Endothelial cell of umbilical vein (primary cell): ENCODE measurements around the gene A4GNT. TPM values are rescaled to one million over a fixed set of nuclear protein-coding genes. Genes with fewer than 3 reads are reported as not detected.

Experiments used
- BruUV-seq: library from RNA; stranded (reverse); fragments of 400-500 nt; replicated peaks from 2 replicates; lab custom pipeline; 2021; lab: Mats Ljungman, UMichigan
- CTCF ChIA-PET: fragments of 300-600, 350-600 bp; sonication (Branson Sonifier 250); formaldehyde crosslinking; loops from one replicate; lab custom pipeline; 2021; ENCODE audit warnings: antibody characterized with exemption, inconsistent platforms; lab: Charles Lee
- POLR2A ChIA-PET: fragments of 300-600, 350-600 bp; sonication (Branson Sonifier 250); formaldehyde crosslinking; loops from one replicate; lab custom pipeline; 2021; ENCODE audit warnings: antibody characterized with exemption, inconsistent platforms; lab: Charles Lee
- DNase-seq: peaks from one replicate; pipeline ENCODE4 v3.0.0-alpha.2; 2011; ENCODE audit warnings: low read depth, low spot score
- FAIRE-seq: peaks from 2 replicates; lab custom pipeline; 2011; peaks lifted over from hg19 to GRCh38; lab: Jason Lieb, UNC
- H2AFZ ChIP-seq: 2 replicates; pipeline ENCODE4 v1.6.0; 2012; ENCODE audit warnings: low read depth, low read length, control low read depth, inconsistent platforms
- H3K27ac ChIP-seq: 2 replicates; pipeline ENCODE4 v1.5.1; 2011; ENCODE audit warnings: low read depth, mild to moderate bottlenecking, control low read depth, low read length, moderate library complexity; ENCODE audit not compliant: insufficient read depth
- H3K27me3 ChIP-seq, 2 experiments: 2 replicates each; pipeline versions ENCODE4 v1.6.0 to v1.6.1; 2011; ENCODE audit warnings: low read length in 2 of 2, mixed read lengths in 1 of 2; ENCODE audit not compliant: control insufficient read depth in 2 of 2, insufficient read depth in 2 of 2
- H3K36me3 ChIP-seq, 2 experiments: 2 replicates in 1 of 2; 3 replicates in 1 of 2; pipeline ENCODE4 v1.5.1; 2011; ENCODE audit warnings: low read length in 2 of 2, mild to moderate bottlenecking in 1 of 2, moderate library complexity in 1 of 2; ENCODE audit not compliant: control insufficient read depth in 2 of 2, insufficient read depth in 2 of 2; ENCODE audit errors: extremely low read depth in 1 of 2
- H3K4me1 ChIP-seq: 3 replicates; pipeline ENCODE4 v1.5.1; 2011; ENCODE audit warnings: mild to moderate bottlenecking, low read length; ENCODE audit not compliant: control insufficient read depth, insufficient read depth; ENCODE audit errors: extremely low read depth
- H3K4me2 ChIP-seq: 2 replicates; pipeline ENCODE4 v1.6.1; 2011; ENCODE audit warnings: low read length, control low read depth, mixed read lengths; ENCODE audit not compliant: insufficient read depth
- H3K4me3 ChIP-seq, 3 experiments: fragments of 200-600 bp in 1 of 3; sonication (generic), shearing (Covaris generic) in 1 of 3; replicated peaks in 1 of 3; 2 replicates each; pipeline ENCODE4 v1.5.1; 2011 to 2016; ENCODE audit warnings: control low read depth in 3 of 3, low read length in 3 of 3, mild to moderate bottlenecking in 2 of 3, inconsistent platforms in 1 of 3, low read depth in 1 of 3, moderate library complexity in 1 of 3; ENCODE audit not compliant: insufficient read depth in 1 of 3
- H3K79me2 ChIP-seq: 2 replicates; pipeline ENCODE4 v1.6.0; 2012; ENCODE audit warnings: low read length, inconsistent platforms; ENCODE audit not compliant: control insufficient read depth, insufficient read depth
- H3K9ac ChIP-seq: replicated peaks from 2 replicates; pipeline ENCODE3; 2011; ENCODE audit warnings: low read length, control low read depth; ENCODE audit not compliant: insufficient read depth; ENCODE audit errors: extremely low read depth
- H3K9me1 ChIP-seq: replicated peaks from 3 replicates; pipeline ENCODE4 v1.6.0; 2011; ENCODE audit warnings: mild to moderate bottlenecking, low read length; ENCODE audit not compliant: control insufficient read depth, insufficient read depth; ENCODE audit errors: extremely low read depth
- H3K9me3 ChIP-seq: replicated peaks from 2 replicates; pipeline ENCODE4 v1.5.1; 2012; ENCODE audit warnings: low read length, inconsistent platforms; ENCODE audit not compliant: control insufficient read depth, insufficient read depth
- H4K20me1 ChIP-seq: replicated peaks from 2 replicates; pipeline ENCODE3; 2011; ENCODE audit warnings: mild to moderate bottlenecking, low read length; ENCODE audit not compliant: control insufficient read depth, insufficient read depth; ENCODE audit errors: extremely low read depth
- EZH2 ChIP-seq: IDR thresholded peaks from 2 replicates; pipeline ENCODE4 v1.6.1; 2012; ENCODE audit warnings: borderline replicate concordance, low read depth, mild to moderate bottlenecking, moderate library complexity, low read length, inconsistent platforms; ENCODE audit not compliant: severe bottlenecking
- FOS ChIP-seq: IDR thresholded peaks from 2 replicates; pipeline ENCODE4 v1.6.1; 2011; ENCODE audit warnings: mild to moderate bottlenecking, low read length, moderate library complexity, borderline replicate concordance; ENCODE audit not compliant: insufficient read depth
- GATA2 ChIP-seq: IDR thresholded peaks from 2 replicates; pipeline ENCODE4 v1.7.0; 2011; ENCODE audit warnings: low read depth, mild to moderate bottlenecking, moderate library complexity, mixed read lengths, low read length; ENCODE audit not compliant: insufficient read length, insufficient read depth
- JUN ChIP-seq: IDR thresholded peaks from 2 replicates; pipeline ENCODE4 v1.6.1; 2011; ENCODE audit warnings: borderline replicate concordance, low read depth; ENCODE audit not compliant: insufficient read length, insufficient read depth
- MAX ChIP-seq: IDR thresholded peaks from 2 replicates; pipeline ENCODE4 v1.6.1; 2011; ENCODE audit not compliant: insufficient read depth, insufficient read length
- MYC ChIP-seq: IDR thresholded peaks from one replicate; pipeline ENCODE4 v1.6.1; 2011; ENCODE audit warnings: mild to moderate bottlenecking, low read depth, low read length
- POLR2AphosphoS5 ChIP-seq: IDR thresholded peaks from 2 replicates; pipeline ENCODE4 v1.6.1; 2012; ENCODE audit warnings: low read depth, mild to moderate bottlenecking, control low read depth, low read length, moderate library complexity; ENCODE audit not compliant: insufficient read depth
- dilution Hi-C: fragments of 300-500 bp; cut with MboI; formaldehyde crosslinking; loops from one replicate; pipeline ENCODE4 v1.15.0; 2019; ENCODE audit warnings: low sequenced_read_pairs; ENCODE audit not compliant: extremely low pct_ligation_motif_present
- intact Hi-C: fragments of 100-400 bp; cut with micrococcal nuclease; formaldehyde crosslinking; loops from one replicate; pipeline ENCODE4 v1.10.0; 2022
- polyA plus RNA-seq, 4 experiments: library from polyadenylated mRNA; depleted of rRNA in 3 of 4; stranded (reverse) in 3 of 4; unstranded in 1 of 4; fragments of >200 nt; gene quantifications; 2 replicates each; pipeline versions ENCODE4 v1.2.1 to v1.2.3, GENCODE V29; 2011 to 2012; ENCODE audit warnings: missing spikeins in 1 of 4
- total RNA-seq: library from RNA; stranded (reverse); gene quantifications from 2 replicates; pipeline ENCODE4 v1.2.3, GENCODE V29; 2021
- TF ChIP-seq, protein P1 (sequence below), 2 donors: IDR thresholded peaks; 1 replicate in 1 of 2; 2 replicates in 1 of 2; pipeline ENCODE4 v1.5.1; 2011; ENCODE audit warnings: low read length in 2 of 2, mild to moderate bottlenecking in 2 of 2, moderate library complexity in 2 of 2, control low read depth in 1 of 2, inconsistent platforms in 1 of 2, low read depth in 1 of 2; ENCODE audit not compliant: insufficient read depth in 1 of 2; ENCODE audit errors: extremely low read depth in 1 of 2

Gene A4GNT
- total and polyA plus RNA-seq, 2 donors (not counting 3 experiments of a cell fraction or from before 2014, with no cell fraction given), result not detected

DNA sequence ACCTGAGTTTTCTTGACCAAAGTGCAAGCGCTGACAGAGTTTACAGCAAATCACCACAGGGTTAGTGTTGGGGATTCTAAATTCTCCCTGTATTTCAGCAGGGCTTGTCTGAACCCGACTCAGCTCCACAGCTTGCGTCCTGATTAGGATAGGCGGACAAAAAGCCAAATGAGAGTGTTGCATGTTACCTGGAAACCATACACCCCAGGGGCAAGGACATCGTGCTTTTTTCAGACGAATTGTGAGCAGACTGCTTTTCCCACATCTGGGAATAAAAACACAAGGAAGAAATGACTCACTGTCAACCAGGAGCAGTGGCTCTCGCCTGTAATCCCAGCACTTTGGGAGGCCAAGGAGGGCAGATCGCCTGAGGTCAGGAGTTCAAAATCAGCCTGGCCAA is 19.8 kb downstream of the A4GNT start:
- BruUV-seq, result no TSS peak

More for the DNA sequence above, 19.8 kb downstream of the A4GNT start:
- Histone ChIP-seq H3K36me3 (no peaks in the 10 kb centered on the region), H3K9ac (no peak overlapping the region), H3K79me2 (no peaks in the 10 kb centered on the region), H3K4me2 (no peak overlapping the region), H3K27ac (no peak overlapping the region), H3K27me3 (no peaks in the 10 kb centered on the region), H2AFZ (no peak overlapping the region), H3K4me3 (no peak overlapping the region), H4K20me1 (no peaks in the 10 kb centered on the region), H3K9me3 (no peaks in the 10 kb centered on the region), H3K4me1 (peaks cover 5% of the 10 kb centered on the region), H3K9me1 (no peaks in the 10 kb centered on the region)
- intact Hi-C loops, result no loop called here
- DNase-seq (no peak), FAIRE-seq (no peak)
- dilution Hi-C loops, result no loop called here
- ChIA-PET CTCF (no interaction called here), POLR2A (no interaction called here)
- TF ChIP-seq MYC (no peak), FOS (no peak), GATA2 (no peak), POLR2AphosphoS5 (no peak), JUN (no peak), MAX (no peak), EZH2 (no peak)
- TF ChIP-seq, protein P1, sequence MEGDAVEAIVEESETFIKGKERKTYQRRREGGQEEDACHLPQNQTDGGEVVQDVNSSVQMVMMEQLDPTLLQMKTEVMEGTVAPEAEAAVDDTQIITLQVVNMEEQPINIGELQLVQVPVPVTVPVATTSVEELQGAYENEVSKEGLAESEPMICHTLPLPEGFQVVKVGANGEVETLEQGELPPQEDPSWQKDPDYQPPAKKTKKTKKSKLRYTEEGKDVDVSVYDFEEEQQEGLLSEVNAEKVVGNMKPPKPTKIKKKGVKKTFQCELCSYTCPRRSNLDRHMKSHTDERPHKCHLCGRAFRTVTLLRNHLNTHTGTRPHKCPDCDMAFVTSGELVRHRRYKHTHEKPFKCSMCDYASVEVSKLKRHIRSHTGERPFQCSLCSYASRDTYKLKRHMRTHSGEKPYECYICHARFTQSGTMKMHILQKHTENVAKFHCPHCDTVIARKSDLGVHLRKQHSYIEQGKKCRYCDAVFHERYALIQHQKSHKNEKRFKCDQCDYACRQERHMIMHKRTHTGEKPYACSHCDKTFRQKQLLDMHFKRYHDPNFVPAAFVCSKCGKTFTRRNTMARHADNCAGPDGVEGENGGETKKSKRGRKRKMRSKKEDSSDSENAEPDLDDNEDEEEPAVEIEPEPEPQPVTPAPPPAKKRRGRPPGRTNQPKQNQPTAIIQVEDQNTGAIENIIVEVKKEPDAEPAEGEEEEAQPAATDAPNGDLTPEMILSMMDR (IDR thresholded peaks at IDR 0.05; ENCODE audit: extremely low read depth in 1 of 2, insufficient read depth in 1 of 2, low read depth in 1 of 2, low read length in 2 of 2), result no peak
